AG09319 (cell line): ENCODE measurements around the gene RSPH9.
"Not testable (repeated sequence)": the region's sequence is repeated elsewhere in the genome, so short reads cannot be mapped to it uniquely, and the experiment has no call there.

Experiments
- DNase-seq: peaks from one replicate; pipeline ENCODE4 v3.0.0-alpha.2; 2010; ENCODE audit warnings: low read depth; ENCODE audit errors: extremely low read depth
- TF ChIP-seq, protein P1 (sequence below): IDR thresholded peaks from 2 replicates; pipeline ENCODE4 v1.5.1; 2011; ENCODE audit warnings: low read depth, mild to moderate bottlenecking, inconsistent platforms, low read length, moderate library complexity

RSPH9 gene

DNA sequence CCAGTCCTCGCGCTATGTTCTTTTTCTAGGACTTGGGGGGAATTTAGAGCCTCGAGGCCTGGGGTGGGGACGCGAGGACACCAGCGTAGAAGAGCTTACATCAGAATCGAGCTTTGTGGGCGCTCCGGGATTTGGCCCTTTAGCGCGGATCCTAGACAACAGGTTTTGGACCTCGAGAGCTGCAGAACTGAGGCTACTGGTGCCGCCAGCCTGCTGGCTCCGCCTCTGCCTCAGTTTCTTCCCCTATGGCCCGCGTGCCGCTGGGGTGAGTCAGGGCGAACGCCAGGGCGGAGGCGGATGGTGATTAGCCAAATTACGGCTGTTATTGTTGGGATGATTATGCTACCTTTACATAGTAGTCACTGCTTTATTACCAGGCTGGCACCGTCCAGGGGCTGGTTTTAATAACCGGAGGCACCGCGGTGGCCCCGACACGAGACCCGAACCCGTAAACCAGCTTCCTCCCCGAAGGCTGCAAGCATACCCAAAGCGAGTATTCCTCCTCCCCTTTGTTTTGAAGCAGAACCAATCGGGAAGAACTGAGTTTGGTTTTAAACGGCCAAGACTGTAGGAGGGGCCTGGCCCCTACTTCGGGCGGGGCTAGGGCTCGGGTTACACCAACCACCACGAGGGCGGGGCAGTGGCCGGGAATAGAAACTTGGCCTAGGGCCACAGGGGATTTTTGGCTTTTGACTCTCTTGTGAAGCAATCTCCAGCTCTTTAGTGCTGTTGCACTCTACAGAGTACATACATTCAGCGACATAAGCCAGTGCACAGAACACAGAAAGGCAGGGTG is 15.1 kb upstream of the RSPH9 start:
- TF ChIP-seq, protein P1, sequence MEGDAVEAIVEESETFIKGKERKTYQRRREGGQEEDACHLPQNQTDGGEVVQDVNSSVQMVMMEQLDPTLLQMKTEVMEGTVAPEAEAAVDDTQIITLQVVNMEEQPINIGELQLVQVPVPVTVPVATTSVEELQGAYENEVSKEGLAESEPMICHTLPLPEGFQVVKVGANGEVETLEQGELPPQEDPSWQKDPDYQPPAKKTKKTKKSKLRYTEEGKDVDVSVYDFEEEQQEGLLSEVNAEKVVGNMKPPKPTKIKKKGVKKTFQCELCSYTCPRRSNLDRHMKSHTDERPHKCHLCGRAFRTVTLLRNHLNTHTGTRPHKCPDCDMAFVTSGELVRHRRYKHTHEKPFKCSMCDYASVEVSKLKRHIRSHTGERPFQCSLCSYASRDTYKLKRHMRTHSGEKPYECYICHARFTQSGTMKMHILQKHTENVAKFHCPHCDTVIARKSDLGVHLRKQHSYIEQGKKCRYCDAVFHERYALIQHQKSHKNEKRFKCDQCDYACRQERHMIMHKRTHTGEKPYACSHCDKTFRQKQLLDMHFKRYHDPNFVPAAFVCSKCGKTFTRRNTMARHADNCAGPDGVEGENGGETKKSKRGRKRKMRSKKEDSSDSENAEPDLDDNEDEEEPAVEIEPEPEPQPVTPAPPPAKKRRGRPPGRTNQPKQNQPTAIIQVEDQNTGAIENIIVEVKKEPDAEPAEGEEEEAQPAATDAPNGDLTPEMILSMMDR: no peak

DNA sequence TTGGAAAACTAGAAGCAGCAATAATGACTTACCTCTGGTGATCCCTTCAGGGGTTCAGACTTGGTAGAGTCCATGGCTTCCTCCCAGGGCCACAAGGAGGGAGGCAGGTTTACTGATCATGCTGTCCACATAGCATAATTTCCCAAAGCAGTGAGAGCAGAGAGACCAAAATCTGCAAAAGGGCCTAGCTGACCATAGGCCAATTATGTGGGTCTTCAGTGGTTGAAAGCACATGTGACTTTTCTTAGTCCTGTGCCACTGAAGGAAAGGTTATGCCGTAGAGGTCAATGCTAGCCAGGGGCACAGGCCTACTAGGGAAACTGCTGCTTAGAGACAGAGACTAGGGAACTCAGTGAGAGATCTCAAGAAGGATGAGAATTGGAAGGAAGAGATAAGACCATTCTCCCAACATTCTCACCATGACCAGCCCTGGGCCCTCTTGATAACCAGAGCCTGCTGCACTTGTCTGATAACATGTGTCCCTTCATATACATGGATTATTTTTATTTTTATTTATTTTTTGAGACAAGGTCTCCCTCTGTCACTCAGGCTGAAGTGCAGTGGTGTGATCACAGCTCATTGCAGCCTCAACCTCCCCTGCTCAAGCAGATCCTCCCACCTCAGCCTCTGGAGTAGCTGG is 13.7 kb upstream of the RSPH9 start:
- TF ChIP-seq, protein P1: no peak
- DNase-seq: no peak

More for the DNA sequence above, 15.1 kb upstream of the RSPH9 start:
- peak; percentile 95 for DNase-seq

DNA sequence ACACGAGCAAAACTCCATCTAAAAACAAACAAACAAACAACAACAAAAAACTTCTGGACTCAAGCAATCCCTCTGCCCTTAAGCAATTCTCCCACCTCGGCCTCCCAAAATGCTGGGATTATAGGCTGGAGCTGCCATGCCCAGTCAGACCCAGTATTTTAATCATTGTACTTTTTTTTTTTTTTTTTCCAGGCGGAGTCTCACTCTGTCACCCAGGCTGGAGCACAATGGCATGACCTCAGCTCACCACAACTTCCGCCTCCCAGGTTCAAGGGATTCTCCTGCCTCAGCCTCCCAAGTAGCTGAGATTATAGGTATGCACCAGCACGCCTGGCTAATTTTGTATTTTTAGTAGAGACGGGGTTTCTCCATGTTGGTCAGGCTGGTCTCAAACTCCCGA is 11.8 kb upstream of the RSPH9 start:
- DNase-seq: not testable (repeated sequence)

DNA sequence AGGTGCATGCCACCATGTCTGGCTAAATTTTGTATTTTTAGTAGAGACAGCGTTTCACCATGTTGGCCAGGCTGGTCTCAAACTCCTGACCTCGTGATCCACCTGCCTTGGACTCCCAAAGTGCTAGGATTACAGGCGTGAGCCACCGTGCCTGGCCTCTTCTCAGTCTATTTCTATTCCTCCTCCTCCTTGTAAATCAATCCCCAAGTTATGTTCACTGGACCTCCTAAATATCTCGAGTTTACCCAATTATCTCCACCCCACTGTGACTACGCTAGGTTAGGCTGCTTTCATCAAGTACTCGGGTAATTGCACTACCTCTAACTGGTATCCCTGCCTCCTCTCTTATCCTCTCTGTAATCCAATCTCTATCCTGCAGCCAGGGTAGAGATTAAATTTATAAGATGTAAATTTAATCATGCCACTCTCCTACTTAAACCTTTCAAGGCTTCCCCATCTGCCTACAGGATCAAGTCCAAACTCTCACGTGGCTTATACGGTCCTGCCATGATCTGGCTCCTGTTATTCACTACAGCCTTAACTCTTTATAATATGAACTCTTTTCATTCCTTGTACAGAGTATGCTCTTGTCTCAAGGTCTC is 10.0 kb upstream of the RSPH9 start:
- no peak for DNase-seq
- TF ChIP-seq, protein P1: no peak

DNA sequence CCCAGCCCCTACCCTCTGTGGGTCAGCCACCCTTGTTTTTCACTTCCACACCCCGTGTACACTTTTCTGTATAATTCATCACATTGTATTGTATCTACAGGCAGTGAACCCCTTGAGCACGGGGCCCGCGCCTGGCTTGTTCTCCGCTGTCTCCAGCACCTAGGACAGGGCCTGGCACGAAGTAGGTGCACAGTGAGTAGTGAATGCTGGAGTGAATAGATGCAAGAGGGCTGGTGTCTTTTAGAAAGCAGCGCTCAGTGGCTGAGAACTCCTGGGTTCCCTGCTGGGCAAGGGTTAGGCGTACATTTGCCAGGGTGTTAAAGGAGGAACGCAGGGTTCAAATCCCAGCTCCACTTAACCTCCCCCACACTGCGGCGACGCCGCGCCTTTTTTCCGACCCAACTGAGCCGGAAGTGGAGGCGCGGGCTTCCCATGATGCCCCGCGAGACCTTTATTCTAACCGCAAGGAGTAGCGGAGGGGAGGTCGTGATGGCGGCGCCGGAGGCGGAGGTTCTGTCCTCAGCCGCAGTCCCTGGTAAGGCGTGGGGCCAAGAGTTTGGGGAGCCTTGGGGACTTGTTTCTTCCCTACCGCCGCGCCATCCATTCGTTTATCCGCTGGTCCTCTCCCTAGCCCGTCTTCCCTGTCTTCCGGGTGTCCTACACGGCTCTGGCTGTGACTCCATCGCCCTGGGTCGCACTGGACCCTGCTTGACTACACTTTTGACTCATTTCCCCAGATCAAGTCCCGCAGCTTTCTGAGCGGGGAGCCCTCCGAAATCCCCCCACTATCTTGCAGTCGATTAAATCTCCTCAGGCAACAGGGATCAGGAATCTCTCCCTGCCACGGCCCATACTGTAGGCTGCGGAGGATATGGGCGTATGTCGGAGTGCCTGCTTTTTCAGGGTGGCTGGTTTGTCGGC is 9.2 kb upstream of the RSPH9 start, which contains the start of gene MAD2L1BP:
Gene MAD2L1BP, plus strand, starts transcription at position 454 of the 921 bp plus-strand sequence. Its CDS starts 36 bp downstream, at position 490.
- TF ChIP-seq, protein P1: no peak
- no peak for DNase-seq

DNA sequence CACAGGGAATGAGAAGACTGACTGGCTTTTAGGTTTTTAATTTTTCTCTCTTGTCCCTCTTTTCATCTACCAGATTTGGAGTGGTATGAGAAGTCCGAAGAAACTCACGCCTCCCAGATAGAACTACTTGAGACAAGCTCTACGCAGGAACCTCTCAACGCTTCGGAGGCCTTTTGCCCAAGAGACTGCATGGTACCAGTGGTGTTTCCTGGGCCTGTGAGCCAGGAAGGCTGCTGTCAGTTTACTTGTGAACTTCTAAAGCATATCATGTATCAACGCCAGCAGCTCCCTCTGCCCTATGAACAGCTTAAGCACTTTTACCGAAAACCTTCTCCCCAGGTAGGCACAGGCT is 8.6 kb upstream of the RSPH9 start:
- DNase-seq: no peak
- TF ChIP-seq, protein P1: no peak

DNA sequence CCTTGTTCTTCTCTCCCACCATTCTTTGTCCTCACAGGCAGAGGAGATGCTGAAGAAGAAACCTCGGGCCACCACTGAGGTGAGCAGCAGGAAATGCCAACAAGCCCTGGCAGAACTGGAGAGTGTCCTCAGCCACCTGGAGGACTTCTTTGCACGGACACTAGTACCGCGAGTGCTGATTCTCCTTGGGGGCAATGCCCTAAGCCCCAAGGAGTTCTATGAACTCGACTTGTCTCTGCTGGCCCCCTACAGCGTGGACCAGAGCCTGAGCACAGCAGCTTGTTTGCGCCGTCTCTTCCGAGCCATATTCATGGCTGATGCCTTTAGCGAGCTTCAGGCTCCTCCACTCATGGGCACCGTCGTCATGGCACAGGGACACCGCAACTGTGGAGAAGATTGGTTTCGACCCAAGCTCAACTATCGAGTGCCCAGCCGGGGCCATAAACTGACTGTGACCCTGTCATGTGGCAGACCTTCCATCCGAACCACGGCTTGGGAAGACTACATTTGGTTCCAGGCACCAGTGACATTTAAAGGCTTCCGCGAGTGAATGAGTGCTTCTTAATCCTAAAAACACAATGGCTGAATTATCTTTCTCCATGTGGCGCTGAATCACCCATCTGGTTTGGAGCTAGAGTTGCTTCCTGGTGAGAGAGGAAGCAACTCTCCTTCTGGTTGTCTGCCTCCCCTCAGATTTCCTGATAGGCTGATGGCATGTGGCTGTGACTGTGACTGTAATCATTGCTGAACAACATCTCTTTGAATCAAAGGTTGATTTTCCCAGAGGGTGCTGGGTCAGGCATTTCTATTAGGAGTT is 4.6 kb upstream of the RSPH9 start:
- TF ChIP-seq, protein P1: no peak
- no peak for DNase-seq
